ENCODE results near the gene CLSTN1.

- TF ChIP-seq, protein P1, sequence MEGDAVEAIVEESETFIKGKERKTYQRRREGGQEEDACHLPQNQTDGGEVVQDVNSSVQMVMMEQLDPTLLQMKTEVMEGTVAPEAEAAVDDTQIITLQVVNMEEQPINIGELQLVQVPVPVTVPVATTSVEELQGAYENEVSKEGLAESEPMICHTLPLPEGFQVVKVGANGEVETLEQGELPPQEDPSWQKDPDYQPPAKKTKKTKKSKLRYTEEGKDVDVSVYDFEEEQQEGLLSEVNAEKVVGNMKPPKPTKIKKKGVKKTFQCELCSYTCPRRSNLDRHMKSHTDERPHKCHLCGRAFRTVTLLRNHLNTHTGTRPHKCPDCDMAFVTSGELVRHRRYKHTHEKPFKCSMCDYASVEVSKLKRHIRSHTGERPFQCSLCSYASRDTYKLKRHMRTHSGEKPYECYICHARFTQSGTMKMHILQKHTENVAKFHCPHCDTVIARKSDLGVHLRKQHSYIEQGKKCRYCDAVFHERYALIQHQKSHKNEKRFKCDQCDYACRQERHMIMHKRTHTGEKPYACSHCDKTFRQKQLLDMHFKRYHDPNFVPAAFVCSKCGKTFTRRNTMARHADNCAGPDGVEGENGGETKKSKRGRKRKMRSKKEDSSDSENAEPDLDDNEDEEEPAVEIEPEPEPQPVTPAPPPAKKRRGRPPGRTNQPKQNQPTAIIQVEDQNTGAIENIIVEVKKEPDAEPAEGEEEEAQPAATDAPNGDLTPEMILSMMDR (IDR thresholded peaks at IDR 0.05; ENCODE audit: borderline replicate concordance, extremely low read depth, low read length, poor library complexity, severe bottlenecking): no peak
- no peak for TF ChIP-seq EZH2 (IDR thresholded peaks at IDR 0.05; ENCODE audit: borderline replicate concordance, low read depth, low read length, severe bottlenecking)
Observed at GRCh38 chr1:9870572-9870971, 46.8 kb upstream of the CLSTN1 start.
